Posterior vena cava (tissue), 2 donors: ENCODE measurements around the gene IRGM. TPM values are rescaled to one million over a fixed set of nuclear protein-coding genes. Genes with fewer than 3 reads are reported as not detected.
"Not testable (repeated sequence)": the region's sequence is repeated elsewhere in the genome, so short reads cannot be mapped to it uniquely, and the experiment has no call there.

ENCODE experiments used
- DNase-seq: peaks from one replicate; pipeline ENCODE4 v3.0.0-alpha.2; 2020; ENCODE audit warnings: low spot score
- intact Hi-C, 2 donors: fragments of 100-400 bp; cut with DNase I; formaldehyde crosslinking; loops; one replicate each; pipeline versions ENCODE4 v1.14.1 to v1.14.2; 2022 to 2023
- long read RNA-seq, 2 donors: library from polyadenylated mRNA; unstranded; transcript quantifications; one replicate each; pipeline ENCODE4 v2.0.0, GENCODE V29; 2020 to 2021
- total RNA-seq, 2 donors: library from RNA; stranded (reverse); fragmentation: NEBNext Ultra II Directional; extraction: Animal tissue kit (Norgen Biotek cat#: 25700); gene quantifications; one replicate each; pipeline ENCODE4 v1.2.1, GENCODE V29; 2021
- donor health status: DM: yes; HTN: yes; CAD: no.
- donor health status: DM: yes; HTN: yes; CAD: no.

Gene IRGM
- total RNA-seq: not detected
- long read RNA-seq, donor 1: 0 reads
- long read RNA-seq, donor 2: 0 reads

DNA sequence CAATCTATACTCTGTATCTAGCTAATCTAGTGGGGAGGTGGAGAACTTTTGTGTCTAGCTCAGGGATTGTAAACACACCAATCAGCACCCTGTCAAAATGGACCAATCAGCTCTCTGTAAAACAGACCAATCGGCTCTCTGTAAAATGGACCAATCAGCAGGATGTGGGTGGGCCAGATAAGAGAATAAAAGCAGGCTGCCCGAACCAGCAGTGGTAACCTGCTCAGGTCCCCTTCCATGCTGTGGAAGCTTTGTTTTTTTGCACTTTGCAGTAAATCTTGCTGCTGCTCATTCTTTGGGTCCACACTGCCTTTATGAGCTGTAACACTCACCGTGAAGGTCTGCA lies at the start of gene IRGM:
TSS of gene IRGM (plus strand) at position 214 of the 346 bp plus-strand sequence. CDS start 1,603 bp downstream, outside the sequence.
- DNase-seq: not testable (repeated sequence)

DNA sequence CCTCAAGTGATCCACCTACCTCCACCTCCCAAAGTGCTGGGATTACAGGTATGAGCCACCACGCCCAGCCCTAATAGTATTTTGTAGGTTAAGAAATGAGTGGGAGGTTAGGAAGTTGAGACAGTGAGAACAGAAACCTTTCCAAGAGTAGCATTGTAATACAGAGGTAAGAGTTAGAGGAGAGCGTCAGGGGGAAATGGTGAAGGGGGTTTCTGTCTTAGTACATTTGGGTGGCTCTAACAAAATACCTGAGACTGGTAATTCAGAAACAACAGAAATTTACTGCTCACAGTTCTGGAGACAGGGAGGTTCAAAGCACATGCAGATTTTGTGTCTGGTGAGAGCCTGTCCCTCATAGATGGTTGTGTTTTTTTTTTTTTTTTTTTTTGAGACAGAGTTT lies 48.9 kb upstream of the IRGM start:
- intact Hi-C loops: no loop called here

More for the DNA sequence above, at the start of gene IRGM:
- intact Hi-C loops: loop anchor here in 1 of 2 donors (10.0 kb wide), 1 partner anchor 281 kb away; no protein-coding TSS in a partner anchor

GRCh38 chr5:150801117-150801927 lies 45.0 kb upstream of the IRGM start:
- DNase-seq: no peak
- intact Hi-C loops: no loop called here

More for the DNA sequence above, 48.9 kb upstream of the IRGM start:
- DNase-seq: no peak

GRCh38 chr5:150804388-150804787 lies 41.9 kb upstream of the IRGM start:
- intact Hi-C loops: no loop called here
- DNase-seq: no peak

- intact Hi-C loops: no loop called here
Measured at GRCh38 chr5:150809363-150809762, 37.0 kb upstream of the IRGM start.

DNA sequence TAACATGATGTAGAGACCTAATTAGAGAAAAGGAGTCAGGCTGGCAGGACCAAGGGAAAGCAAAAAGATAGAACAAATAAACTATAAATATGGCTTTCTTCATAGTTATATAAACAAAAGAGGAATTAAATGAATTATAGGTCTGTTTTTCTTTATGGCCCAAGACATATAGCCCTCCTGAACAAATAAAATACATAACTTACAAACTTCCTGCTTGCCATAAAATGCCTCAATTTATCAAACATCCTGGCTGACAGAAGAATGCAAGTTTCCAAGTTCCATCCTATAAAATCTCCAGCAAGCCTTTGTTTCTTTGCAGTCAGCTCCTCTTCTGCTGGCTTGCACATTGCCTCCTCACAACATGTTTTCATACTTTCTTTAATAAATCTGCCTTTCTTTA lies 31.3 kb upstream of the IRGM start:
- DNase-seq: no peak
- intact Hi-C loops: no loop called here

More at GRCh38 chr5:150809363-150809762, 37.0 kb upstream of the IRGM start:
- DNase-seq: no peak

DNA sequence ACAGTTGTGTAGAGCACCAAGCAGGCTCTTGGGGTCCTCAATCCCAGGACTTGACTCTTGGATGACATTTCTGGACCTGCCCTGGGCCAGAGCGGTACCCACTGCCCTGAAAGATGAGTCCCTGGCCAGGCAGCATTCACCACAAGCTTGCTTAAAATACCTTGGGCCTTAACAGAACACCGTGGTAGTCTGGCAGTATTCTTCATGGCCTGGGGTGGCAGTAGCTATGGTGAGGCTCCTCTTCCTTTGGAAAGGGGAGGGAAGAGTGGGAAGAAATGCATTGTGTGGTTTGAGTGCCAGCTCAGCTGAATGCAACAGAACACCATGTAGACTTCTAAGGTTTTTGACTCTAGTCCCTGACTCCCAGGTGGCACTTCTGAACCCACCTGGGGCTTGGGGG lies 29.4 kb upstream of the IRGM start:
- no peak for DNase-seq
- intact Hi-C loops: loop anchor here in 1 of 2 donors (1.0 kb wide), 1 partner anchor 27 kb away; no protein-coding TSS in a partner anchor

GRCh38 chr5:150829744-150830143 lies 16.6 kb upstream of the IRGM start:
- intact Hi-C loops: no loop called here
- DNase-seq: no peak

GRCh38 chr5:150831821-150832220 lies 14.5 kb upstream of the IRGM start:
- intact Hi-C loops, DNase-seq: not testable (repeated sequence)

DNA sequence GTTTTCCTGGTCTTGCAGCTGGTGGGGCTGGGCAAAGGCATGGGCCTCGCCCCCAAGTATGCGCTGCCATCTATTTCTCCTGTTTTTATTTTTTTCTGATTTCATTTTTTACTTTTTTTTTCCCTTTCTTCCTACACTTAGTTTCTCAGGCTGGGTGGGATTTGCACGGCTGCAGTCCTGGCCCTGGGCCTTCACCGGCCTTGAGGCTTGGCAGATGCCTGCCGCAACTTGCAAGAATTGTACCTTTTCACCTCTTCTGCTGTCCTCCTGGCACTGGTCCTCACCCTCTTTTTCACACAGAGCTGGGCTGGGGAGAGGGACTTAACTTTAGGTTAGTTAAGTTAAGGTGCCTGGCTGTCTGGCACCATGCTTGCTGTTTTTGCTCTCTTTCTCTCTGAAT lies 10.3 kb upstream of the IRGM start:
- intact Hi-C loops: no loop called here
- DNase-seq: no peak

GRCh38 chr5:150836703-150837102 lies 9.6 kb upstream of the IRGM start:
- intact Hi-C loops: no loop called here
- no peak for DNase-seq

DNA sequence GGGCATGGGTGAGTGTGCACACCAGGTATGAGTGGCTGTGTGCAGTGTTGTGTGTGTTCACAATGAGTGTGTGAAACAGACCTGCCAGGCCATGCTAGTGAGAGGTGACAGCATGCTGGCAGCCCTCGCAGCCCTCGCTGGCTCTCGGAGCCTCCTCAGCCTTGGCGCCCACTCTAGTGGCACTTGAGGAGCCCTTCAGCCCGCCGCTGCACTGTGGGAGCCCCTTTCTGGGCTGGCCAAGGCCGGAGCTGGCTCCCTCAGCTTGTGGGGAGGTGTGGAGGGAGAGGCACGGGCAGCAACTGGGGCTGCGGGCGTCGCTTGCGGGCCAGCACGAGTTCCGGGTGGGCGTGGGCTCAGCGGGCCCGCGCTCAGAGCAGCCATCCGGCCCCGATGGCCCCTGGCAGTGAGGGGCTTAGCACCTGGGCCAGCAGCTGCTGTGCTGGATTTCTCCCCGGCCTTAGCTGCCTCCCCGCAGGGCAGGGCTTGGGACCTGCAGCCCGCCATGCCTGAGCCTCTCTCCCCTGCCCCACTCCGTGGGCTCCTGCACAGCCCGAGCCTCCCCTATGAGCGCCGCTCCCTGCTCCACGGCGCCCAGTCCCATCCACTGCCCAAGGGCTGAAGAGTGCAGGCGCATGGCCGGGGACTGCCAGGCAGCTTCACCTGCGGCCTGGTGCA lies 999 bp upstream of the IRGM start:
- intact Hi-C loops: loop anchor here in 1 of 2 donors (10.0 kb wide), 1 partner anchor 281 kb away; no protein-coding TSS in a partner anchor
- not testable (repeated sequence) for DNase-seq

DNA sequence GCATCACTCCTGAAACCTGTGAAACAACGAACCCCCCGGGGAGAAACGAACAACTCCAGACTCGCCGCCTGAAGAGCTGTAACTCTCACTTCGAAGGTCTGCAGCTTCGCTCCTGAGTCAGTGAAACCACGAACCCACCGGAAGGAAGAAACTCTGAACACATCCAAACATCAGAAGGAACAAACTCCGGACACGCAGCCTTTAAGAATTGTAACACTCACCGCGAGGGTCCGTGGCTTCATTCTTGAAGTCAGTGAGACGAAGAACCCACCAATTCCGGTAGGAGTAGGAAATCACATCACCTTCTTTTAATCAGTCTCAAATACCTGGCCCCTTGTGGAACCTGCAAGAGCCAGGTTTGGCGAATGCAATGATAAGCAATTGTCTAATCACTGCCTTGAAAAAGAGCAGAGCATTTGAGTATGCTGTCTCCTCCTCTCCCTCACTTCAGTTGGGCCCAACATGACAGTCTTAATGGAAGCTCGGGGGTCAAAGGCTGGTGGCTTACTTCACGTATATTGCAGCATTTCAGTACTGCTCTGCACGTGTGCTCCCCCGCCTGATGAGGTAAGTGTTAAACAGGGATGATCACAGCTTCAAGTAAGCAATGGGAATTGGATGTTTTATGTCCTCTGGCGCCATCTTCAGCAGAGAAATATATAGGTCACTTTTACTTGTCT lies 473 bp downstream of the IRGM start:
- intact Hi-C loops: loop anchor here in 1 of 2 donors (10.0 kb wide), 1 partner anchor 282 kb away; no protein-coding TSS in a partner anchor
- no peak for DNase-seq

DNA sequence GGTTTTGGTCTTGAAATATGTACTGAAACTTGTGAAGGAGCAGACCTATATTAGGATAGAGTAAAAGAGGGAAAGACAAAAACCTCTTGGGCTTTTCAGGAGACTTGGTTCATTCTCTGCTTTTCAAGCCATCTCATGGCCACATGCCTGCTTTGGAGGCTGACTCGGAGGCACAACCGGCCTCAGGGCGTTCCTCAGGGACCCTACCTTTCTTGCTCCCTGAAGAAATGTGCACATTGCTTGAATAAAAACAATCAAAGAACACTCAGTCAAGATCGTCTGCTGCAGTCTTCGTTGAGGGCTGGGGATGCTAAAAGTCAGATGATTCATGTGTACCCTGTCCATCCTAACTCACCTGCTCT lies 994 bp downstream of the IRGM start:
- DNase-seq: no peak
- intact Hi-C loops: loop anchor here in 1 of 2 donors (10.0 kb wide), 1 partner anchor 283 kb away; no protein-coding TSS in a partner anchor

- intact Hi-C loops: loop anchor here in 1 of 2 donors (10.0 kb wide), 1 partner anchor 283 kb away; no protein-coding TSS in a partner anchor
- no peak for DNase-seq
Measured at GRCh38 chr5:150848271-150848670, 1.9 kb downstream of the IRGM start.

- intact Hi-C loops: no loop called here
- DNase-seq: no peak
Measured at GRCh38 chr5:150851039-150851438, 4.7 kb downstream of the IRGM start.

GRCh38 chr5:150853561-150853960 lies 7.2 kb downstream of the IRGM start:
- intact Hi-C loops: no loop called here
- DNase-seq: no peak

- intact Hi-C loops: not testable (repeated sequence)
Measured at GRCh38 chr5:150856700-150857099, 10.4 kb downstream of the IRGM start.

GRCh38 chr5:150860246-150860821 lies 14.0 kb downstream of the IRGM start:
- no peak for DNase-seq
- intact Hi-C loops: loop anchor here in 1 of 2 donors (10.0 kb wide), 1 partner anchor 924 kb away; no protein-coding TSS in a partner anchor

More at GRCh38 chr5:150856700-150857099, 10.4 kb downstream of the IRGM start:
- not testable (repeated sequence) for DNase-seq
